ENCODE measurements around the gene HAPLN1.

- TF ChIP-seq EZH2 (IDR thresholded peaks at IDR 0.05) (no peak), POLR2AphosphoS5 (IDR thresholded peaks at IDR 0.05; ENCODE audit: borderline replicate concordance, low read depth, low read length) (no peak), FOXP2 (optimal IDR thresholded peaks at IDR 0.05; ENCODE audit: control extremely low read depth, extremely low read length, insufficient read depth) (no peak)
These were observed 6.3 kb upstream of the HAPLN1 start for GRCh38 chr5:83726912-83727311.

Data from SK-N-MC (cell line).